A375 (cell line): ENCODE results near the gene PARN. TPM values are rescaled to one million over a fixed set of nuclear protein-coding genes. Genes with fewer than 3 reads are reported as not detected.

Source experiments
- small RNA-seq: library from RNA; depleted of rRNA; stranded (forward); fragments of <200 nt; gene quantifications from one replicate; pipeline ENCODE3, GENCODE V24; 2014
- total RNA-seq: library from RNA; depleted of rRNA; stranded (reverse); fragments of >200 nt; shearing (Covaris generic); gene quantifications from 2 replicates; pipeline ENCODE4 v1.2.3, GENCODE V29; 2014; rRNA removed

Gene PARN
- total RNA-seq: 40.4 and 41.8 TPM in 2 replicates

GRCh38 chr16:14629919-14630619, at the start of gene PARN:
Gene PARN (minus strand): TSS chr16:14630260. CDS start chr16:14630125, 135 bp downstream.

GRCh38 chr16:14632693-14633569, 2.9 kb upstream of the PARN start, which contains the start of gene BFAR:
Gene BFAR (plus strand): TSS chr16:14632951. CDS start chr16:14644347, 11,396 bp downstream.

Small RNA genes within 50 kb of the gene (small RNA-seq; reads per million reads assigned to genes)
- gene RN7SL274P (not detected), gene RNU7-125P (not detected)

Other genes starting within 250 kb of the PARN start
- gene BFAR, start 2.7 kb upstream of the PARN start, total RNA-seq: 81.8 and 96.3 TPM in 2 replicates
- not detected in 2 replicates for gene PLA2G10, start 64.0 kb upstream of the PARN start, total RNA-seq
- gene NPIPA3, start 73.2 kb upstream of the PARN start, total RNA-seq: 3.7 and 4.7 TPM in 2 replicates
- 3.7 and 4.7 TPM in 2 replicates for gene NPIPA2, start 112.3 kb upstream of the PARN start, total RNA-seq
- 87.1 and 87.7 TPM in 2 replicates for gene NOMO1, start 203.5 kb upstream of the PARN start, total RNA-seq